Measurements from ENCODE around the gene FRRS1L.
"Not testable (repeated sequence)": the region's sequence is repeated elsewhere in the genome, so short reads cannot be mapped to it uniquely, and the experiment has no call there.

The FRRS1L gene

DNA sequence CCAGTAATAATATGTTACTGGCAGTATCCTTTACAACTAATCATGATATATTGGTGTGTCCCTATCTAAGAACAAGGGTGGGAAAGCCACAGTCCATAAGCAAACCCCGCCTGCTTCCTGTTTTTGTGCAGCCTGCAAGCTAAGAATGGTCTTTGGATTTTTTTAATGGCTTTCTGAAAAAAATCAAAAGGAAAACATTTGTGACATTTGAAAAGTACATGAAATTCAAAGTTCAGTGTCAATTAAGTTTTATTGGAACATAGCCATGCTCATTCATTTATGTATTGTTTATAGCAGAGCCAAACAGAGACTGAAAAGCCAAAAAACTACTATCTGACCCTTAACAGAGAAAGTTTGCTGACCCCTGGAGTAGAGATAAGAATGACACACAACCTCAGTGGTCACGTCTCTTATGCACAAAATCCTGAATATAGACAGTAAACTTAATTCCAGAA is 34.5 kb downstream of the FRRS1L start:
- no peak for DNase-seq (ENCODE audit: low read depth)
- TF ChIP-seq, protein P1, sequence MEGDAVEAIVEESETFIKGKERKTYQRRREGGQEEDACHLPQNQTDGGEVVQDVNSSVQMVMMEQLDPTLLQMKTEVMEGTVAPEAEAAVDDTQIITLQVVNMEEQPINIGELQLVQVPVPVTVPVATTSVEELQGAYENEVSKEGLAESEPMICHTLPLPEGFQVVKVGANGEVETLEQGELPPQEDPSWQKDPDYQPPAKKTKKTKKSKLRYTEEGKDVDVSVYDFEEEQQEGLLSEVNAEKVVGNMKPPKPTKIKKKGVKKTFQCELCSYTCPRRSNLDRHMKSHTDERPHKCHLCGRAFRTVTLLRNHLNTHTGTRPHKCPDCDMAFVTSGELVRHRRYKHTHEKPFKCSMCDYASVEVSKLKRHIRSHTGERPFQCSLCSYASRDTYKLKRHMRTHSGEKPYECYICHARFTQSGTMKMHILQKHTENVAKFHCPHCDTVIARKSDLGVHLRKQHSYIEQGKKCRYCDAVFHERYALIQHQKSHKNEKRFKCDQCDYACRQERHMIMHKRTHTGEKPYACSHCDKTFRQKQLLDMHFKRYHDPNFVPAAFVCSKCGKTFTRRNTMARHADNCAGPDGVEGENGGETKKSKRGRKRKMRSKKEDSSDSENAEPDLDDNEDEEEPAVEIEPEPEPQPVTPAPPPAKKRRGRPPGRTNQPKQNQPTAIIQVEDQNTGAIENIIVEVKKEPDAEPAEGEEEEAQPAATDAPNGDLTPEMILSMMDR (IDR thresholded peaks at IDR 0.05; ENCODE audit: control insufficient read depth, insufficient read depth, low read depth, low read length, missing control alignments): no peak

DNA sequence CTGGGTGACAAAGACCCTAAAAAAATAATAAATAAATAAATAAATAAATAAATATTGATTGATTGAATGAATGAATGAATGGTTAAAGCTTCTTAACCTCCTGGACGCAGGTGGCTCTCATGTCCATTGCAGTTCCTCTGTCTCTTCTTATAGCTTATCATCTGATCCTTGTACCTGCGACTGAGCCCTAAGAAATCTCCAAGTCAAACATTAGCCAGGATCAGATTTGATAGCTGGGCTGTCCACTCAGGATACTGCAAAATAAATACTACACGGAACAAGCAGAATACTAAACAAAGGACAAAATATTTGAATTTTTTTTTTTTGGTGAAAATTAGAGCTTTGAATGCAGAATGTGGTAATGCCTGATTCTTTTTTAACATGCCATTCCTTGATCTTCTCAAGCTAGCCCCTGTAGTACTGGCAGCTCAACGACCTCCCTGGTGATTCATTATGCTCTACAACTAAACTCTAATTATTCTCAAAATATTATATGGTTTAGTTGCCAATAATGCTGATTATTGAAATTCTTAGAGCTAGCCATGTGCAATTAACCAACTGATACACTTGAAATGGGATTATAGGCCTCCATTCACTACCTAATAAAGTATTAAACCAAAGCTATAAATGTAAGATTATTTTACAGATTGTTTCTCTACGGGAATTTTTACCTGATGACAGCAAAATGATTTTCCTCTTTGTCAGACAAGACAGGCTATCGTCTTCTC is 37.4 kb downstream of the FRRS1L start:
- TF ChIP-seq, protein P1 (IDR thresholded peaks at IDR 0.05; ENCODE audit: control insufficient read depth, insufficient read depth, low read depth, low read length, missing control alignments): no peak
- H3K4me3 ChIP-seq (ENCODE audit: control insufficient read depth, low read depth, low read length): no peak overlapping the region
- DNase-seq (ENCODE audit: low read depth): no peak

More for the DNA sequence above, 34.5 kb downstream of the FRRS1L start:
- H3K4me3 ChIP-seq (ENCODE audit: control insufficient read depth, low read depth, low read length): no peak overlapping the region

DNA sequence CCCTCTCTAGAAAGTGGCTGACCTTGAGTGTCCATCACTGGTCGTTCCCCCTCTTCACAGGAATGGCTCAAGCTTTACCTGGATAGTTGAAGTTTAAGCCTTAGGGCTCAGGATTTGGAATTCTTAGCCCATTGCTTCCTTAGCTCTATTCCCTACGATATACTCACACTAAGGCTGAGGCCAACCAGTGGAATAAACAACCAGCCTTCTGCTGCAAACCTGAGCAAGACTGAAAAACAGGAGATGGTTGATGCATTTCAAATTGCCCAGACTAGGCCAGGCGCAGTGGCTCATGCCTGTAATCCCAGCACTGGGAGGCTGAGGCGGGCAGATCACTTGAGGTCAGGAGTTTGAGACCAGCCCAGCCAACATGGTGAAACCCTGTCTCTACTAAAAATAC is 40.4 kb downstream of the FRRS1L start:
- H3K4me3 ChIP-seq (ENCODE audit: control insufficient read depth, low read depth, low read length); DNase-seq (ENCODE audit: low read depth): not testable (repeated sequence)

DNA sequence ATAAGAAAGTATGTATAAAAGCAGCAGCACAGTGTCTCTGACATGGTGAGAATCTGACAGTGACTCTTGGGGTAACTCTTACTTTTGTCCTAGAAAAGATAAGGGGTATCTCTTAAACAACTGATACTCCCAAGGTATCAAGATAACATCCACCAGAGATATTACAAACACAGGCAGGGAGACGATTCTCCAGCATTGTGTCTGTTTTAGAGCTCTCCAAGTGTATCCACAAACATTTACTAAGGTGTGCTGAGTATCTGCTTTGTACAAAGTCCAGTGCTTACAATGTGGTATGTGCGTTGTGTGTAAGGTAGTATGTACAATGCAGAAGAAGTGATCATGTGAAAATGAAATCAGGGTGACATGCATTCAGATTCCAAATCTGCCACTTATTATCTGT is 42.9 kb downstream of the FRRS1L start:
- no peak for DNase-seq (ENCODE audit: low read depth)
- H3K4me3 ChIP-seq (ENCODE audit: control insufficient read depth, low read depth, low read length): no peak overlapping the region
- TF ChIP-seq, protein P1 (IDR thresholded peaks at IDR 0.05; ENCODE audit: control insufficient read depth, insufficient read depth, low read depth, low read length, missing control alignments): no peak

DNA sequence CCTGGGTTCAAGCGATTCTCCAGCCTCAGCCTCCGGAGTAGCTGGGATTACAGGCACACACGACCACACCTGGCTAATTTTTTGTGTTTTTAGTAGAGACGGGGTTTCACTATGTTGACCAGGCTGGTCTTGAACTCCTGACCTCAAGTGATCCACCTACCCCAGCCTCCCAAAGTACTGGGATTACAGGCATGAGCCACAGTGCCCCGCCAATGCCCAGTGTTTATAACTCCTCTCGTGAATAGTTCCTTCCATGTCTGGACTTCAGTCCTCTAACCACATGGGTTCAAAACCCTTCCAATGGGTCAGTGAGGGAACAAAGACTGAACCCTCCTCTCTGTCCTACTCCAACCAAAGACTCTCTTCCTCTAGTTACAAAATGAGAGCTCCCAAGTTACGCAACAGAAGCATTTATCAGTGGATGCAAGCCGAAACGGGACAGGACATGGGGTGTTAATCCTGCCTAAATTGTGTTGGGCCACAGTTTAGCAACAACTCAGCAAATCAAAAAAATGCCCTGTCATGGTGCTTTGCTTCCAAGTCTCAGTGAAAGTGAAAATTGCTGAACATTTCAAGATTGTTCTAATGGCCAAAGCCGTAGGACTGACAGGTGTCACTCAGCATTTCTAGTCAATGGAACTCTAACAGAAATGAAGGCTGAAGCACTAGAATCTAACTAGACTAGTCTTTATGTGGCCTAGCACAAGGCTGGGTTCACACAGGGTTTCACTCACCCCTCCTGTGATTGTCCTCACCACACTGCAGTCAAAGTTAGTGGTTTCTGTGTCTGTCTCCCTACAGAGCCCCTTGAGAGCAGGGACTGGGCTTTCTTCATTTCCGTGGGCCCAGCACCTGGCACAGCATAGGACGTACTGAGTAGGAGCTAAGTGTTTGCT is 44.1 kb downstream of the FRRS1L start:
- DNase-seq (ENCODE audit: low read depth): no peak
- no peak overlapping the region for H3K4me3 ChIP-seq (ENCODE audit: control insufficient read depth, low read depth, low read length)
- TF ChIP-seq, protein P1 (IDR thresholded peaks at IDR 0.05; ENCODE audit: control insufficient read depth, insufficient read depth, low read depth, low read length, missing control alignments): no peak

DNA sequence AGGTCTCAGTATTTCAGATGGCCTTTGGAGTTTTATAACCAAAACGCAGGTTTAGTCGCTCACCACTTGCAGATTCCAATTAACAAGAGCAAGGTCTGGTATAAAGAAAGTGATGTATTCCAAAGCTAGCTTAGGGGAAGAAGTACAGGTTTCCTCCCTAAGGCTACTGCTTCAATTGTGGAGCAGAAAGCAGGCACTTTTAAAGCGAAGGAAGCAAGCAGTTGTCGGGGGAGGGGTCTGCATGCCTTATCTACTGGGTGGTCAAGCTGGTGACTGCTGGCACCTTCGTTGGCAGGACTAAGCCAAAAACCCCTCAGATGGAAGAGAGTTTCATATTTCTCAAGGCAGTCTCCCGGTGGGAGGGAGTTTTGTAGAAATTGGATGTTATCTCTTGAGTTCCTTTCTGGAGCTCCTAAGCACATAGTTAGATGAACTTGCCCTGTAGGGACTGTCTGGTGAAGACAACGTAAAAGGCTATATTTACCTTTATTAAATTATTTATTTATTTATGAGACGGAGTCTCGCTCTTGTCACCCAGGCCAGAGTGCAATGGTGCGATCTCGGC is 45.7 kb downstream of the FRRS1L start:
- no peak overlapping the region for H3K4me3 ChIP-seq (ENCODE audit: control insufficient read depth, low read depth, low read length)
- TF ChIP-seq, protein P1 (IDR thresholded peaks at IDR 0.05; ENCODE audit: control insufficient read depth, insufficient read depth, low read depth, low read length, missing control alignments): no peak
- DNase-seq (ENCODE audit: low read depth): no peak
